Measurements from ENCODE around the gene KCNQ2.

DNA sequence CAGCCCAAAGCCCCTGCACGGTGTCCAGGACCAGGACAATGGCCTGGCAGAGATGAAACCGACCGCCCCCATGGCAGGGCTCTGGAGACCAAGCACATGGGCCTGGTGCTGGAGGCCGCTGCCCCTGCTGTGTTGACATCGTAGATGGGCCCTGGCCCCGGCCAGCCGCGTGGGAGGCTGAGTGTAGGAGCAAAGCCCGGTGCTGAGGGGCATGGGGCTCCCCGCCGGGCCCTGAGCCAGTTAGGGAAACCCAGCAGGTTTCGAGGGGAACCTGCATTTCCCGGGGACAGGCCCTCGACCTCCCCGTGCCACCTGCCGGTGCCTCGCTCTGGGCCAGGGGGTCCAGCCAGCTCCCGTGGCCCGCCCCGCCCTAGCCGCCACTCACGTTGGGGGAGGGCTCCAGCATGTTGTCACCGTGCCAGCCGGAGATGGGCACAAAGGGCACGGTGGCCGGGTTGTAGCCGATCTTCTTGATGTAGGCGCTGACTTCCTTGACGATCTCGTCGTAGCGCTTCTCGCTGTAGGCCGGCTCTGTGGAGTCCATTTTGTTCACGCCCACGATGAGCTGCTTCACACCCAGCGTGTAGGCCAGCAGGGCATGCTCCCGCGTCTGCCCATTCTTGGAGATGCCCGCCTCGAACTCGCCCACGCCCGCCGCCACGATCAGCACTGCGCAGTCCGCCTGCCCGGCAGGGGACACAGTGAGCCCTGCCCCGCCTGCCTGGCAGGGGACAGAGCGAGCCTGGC, 22.1 kb upstream of the KCNQ2 start:
- TF ChIP-seq, protein P1, sequence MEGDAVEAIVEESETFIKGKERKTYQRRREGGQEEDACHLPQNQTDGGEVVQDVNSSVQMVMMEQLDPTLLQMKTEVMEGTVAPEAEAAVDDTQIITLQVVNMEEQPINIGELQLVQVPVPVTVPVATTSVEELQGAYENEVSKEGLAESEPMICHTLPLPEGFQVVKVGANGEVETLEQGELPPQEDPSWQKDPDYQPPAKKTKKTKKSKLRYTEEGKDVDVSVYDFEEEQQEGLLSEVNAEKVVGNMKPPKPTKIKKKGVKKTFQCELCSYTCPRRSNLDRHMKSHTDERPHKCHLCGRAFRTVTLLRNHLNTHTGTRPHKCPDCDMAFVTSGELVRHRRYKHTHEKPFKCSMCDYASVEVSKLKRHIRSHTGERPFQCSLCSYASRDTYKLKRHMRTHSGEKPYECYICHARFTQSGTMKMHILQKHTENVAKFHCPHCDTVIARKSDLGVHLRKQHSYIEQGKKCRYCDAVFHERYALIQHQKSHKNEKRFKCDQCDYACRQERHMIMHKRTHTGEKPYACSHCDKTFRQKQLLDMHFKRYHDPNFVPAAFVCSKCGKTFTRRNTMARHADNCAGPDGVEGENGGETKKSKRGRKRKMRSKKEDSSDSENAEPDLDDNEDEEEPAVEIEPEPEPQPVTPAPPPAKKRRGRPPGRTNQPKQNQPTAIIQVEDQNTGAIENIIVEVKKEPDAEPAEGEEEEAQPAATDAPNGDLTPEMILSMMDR (IDR thresholded peaks at IDR 0.05): no peak
- no peak for TF ChIP-seq POLR2A (IDR thresholded peaks at IDR 0.05)
